Astrocyte (in vitro differentiated cells and primary cell): ENCODE data around the gene TNFSF10. TPM values are rescaled to one million over a fixed set of nuclear protein-coding genes. Genes with fewer than 3 reads are reported as not detected.

Experiments used
- DNase-seq: peaks from one replicate; pipeline ENCODE4 v3.0.0-alpha.2; 2010; ENCODE audit warnings: low read depth
- FAIRE-seq: peaks from 2 replicates; lab custom pipeline; 2011; peaks lifted over from hg19 to GRCh38; lab: Jason Lieb, UNC
- H2AFZ ChIP-seq: 2 replicates; pipeline ENCODE4 v1.6.0; 2012; ENCODE audit warnings: low read depth, low read length, inconsistent platforms
- H3K27ac ChIP-seq: 2 replicates; pipeline ENCODE4 v1.5.1; 2011; ENCODE audit warnings: low read depth, low read length, inconsistent platforms
- H3K27me3 ChIP-seq: 2 replicates; pipeline ENCODE4 v1.6.0; 2011; ENCODE audit warnings: low read length, inconsistent platforms; ENCODE audit not compliant: insufficient read depth
- H3K36me3 ChIP-seq: 2 replicates; pipeline ENCODE4 v1.5.1; 2011; ENCODE audit warnings: low read length, inconsistent platforms; ENCODE audit not compliant: insufficient read depth
- H3K4me1 ChIP-seq: 2 replicates; pipeline ENCODE4 v1.5.1; 2011; ENCODE audit warnings: low read length, inconsistent platforms; ENCODE audit not compliant: insufficient read depth
- H3K4me2 ChIP-seq: 2 replicates; pipeline ENCODE4 v1.6.0; 2012; ENCODE audit warnings: low read length, inconsistent platforms
- H3K4me3 ChIP-seq: 2 replicates; pipeline ENCODE4 v1.5.1; 2011; ENCODE audit warnings: low read depth, mild to moderate bottlenecking, low read length, inconsistent platforms; ENCODE audit not compliant: insufficient read depth
- H3K79me2 ChIP-seq: 2 replicates; pipeline ENCODE4 v1.6.0; 2012; ENCODE audit warnings: mild to moderate bottlenecking, low read length, inconsistent platforms; ENCODE audit not compliant: insufficient read depth
- H3K9ac ChIP-seq: 2 replicates; pipeline ENCODE4 v1.6.0; 2012; ENCODE audit warnings: mild to moderate bottlenecking, low read length, inconsistent platforms
- H3K9me3 ChIP-seq: 2 replicates; pipeline ENCODE4 v1.5.1; 2012; ENCODE audit warnings: low read depth, mild to moderate bottlenecking, low read length, inconsistent platforms; ENCODE audit not compliant: insufficient read depth
- H4K20me1 ChIP-seq: 2 replicates; pipeline ENCODE4 v1.6.0; 2012; ENCODE audit warnings: low read length, inconsistent platforms; ENCODE audit not compliant: insufficient read depth
- H3K27ac Mint-ChIP-seq: one replicate; pipeline ENCODE4 v1.8.0; 2021; ENCODE audit warnings: mild to moderate bottlenecking, mixed read lengths; ENCODE audit not compliant: unreplicated experiment
- H3K27me3 Mint-ChIP-seq: one replicate; pipeline ENCODE4 v1.8.0; 2021; ENCODE audit warnings: low read depth, mixed read lengths; ENCODE audit not compliant: unreplicated experiment
- H3K36me3 Mint-ChIP-seq: one replicate; pipeline ENCODE4 v1.8.0; 2021; ENCODE audit warnings: low read depth, mixed read lengths; ENCODE audit not compliant: unreplicated experiment
- H3K4me1 Mint-ChIP-seq: one replicate; pipeline ENCODE4 v1.8.0; 2021; ENCODE audit warnings: low read depth, mixed read lengths; ENCODE audit not compliant: unreplicated experiment
- H3K4me3 Mint-ChIP-seq: one replicate; pipeline ENCODE4 v1.8.0; 2021; ENCODE audit warnings: mild to moderate bottlenecking, moderate library complexity, mixed read lengths; ENCODE audit not compliant: unreplicated experiment
- H3K9me3 Mint-ChIP-seq: one replicate; pipeline ENCODE4 v1.8.0; 2021; ENCODE audit warnings: mild to moderate bottlenecking, mixed read lengths; ENCODE audit not compliant: unreplicated experiment
- EZH2 ChIP-seq: IDR thresholded peaks from 2 replicates; pipeline ENCODE4 v1.6.1; 2012; ENCODE audit warnings: mild to moderate bottlenecking, low read length, inconsistent platforms; ENCODE audit not compliant: insufficient read depth
- total RNA-seq: library from RNA; stranded (reverse); gene quantifications from 2 replicates; pipeline ENCODE4 v1.2.1, GENCODE V29; 2021
- TF ChIP-seq, protein P1 (sequence below): IDR thresholded peaks from 2 replicates; pipeline ENCODE4 v1.5.1; 2011; ENCODE audit warnings: low read depth, mild to moderate bottlenecking, inconsistent platforms, low read length, moderate library complexity; ENCODE audit not compliant: insufficient read depth

Gene TNFSF10
- total RNA-seq, 1 donor from 2014 or later, result 1.8 TPM

DNA sequence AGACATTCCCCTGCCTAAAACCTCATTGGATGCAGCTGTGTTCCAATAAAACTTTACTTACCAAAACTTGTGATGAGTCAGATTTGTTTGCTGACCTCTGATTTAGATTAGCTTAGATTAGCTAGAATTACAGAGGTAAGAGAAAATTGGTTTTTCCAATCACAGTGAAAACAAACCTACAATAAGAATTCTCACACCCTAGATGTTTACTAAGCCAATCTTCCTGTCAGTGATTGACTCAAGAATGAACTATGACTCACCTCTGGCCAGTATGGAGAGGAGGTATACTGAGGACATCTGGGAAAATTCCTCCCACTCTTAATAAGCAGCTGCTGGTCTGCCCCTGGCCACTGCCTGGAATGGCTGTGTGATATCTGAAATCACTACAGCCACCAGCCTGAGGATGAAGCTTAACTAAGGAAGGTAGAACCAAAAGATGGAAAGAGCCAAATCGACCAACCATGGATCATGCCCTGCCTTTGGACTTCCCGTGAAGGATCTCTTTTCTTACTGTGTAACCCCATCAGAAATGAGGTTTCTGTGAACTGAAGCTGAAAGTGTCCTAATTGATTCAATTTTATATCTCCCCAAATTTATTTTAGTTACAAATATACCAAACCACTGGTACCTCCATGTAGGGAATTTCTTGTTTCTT lies 55.9 kb downstream of the TNFSF10 start:
- Histone ChIP-seq H3K4me1 (peaks cover 9% of the 10 kb centered on the region), H3K27ac (no peak overlapping the region), H4K20me1 (no peaks in the 10 kb centered on the region), H3K27me3 (no peaks in the 10 kb centered on the region), H3K36me3 (no peaks in the 10 kb centered on the region), H3K4me3 (no peak overlapping the region), H3K9ac (no peak overlapping the region), H2AFZ (no peak overlapping the region), H3K4me2 (no peak overlapping the region), H3K9me3 (no peaks in the 10 kb centered on the region), H3K79me2 (no peaks in the 10 kb centered on the region)
- Mint-ChIP-seq H3K27ac (peak overlapping the region; percentile 68), H3K36me3 (no peaks in the 10 kb centered on the region), H3K4me1 (peaks cover 24% of the 10 kb centered on the region), H3K27me3 (no peaks in the 10 kb centered on the region), H3K4me3 (no peak overlapping the region), H3K9me3 (no peaks in the 10 kb centered on the region)
- FAIRE-seq, result peak; percentile 69
- TF ChIP-seq, protein P1, sequence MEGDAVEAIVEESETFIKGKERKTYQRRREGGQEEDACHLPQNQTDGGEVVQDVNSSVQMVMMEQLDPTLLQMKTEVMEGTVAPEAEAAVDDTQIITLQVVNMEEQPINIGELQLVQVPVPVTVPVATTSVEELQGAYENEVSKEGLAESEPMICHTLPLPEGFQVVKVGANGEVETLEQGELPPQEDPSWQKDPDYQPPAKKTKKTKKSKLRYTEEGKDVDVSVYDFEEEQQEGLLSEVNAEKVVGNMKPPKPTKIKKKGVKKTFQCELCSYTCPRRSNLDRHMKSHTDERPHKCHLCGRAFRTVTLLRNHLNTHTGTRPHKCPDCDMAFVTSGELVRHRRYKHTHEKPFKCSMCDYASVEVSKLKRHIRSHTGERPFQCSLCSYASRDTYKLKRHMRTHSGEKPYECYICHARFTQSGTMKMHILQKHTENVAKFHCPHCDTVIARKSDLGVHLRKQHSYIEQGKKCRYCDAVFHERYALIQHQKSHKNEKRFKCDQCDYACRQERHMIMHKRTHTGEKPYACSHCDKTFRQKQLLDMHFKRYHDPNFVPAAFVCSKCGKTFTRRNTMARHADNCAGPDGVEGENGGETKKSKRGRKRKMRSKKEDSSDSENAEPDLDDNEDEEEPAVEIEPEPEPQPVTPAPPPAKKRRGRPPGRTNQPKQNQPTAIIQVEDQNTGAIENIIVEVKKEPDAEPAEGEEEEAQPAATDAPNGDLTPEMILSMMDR, result no peak
- no peak for TF ChIP-seq EZH2
- peak; percentile 74 for DNase-seq

DNA sequence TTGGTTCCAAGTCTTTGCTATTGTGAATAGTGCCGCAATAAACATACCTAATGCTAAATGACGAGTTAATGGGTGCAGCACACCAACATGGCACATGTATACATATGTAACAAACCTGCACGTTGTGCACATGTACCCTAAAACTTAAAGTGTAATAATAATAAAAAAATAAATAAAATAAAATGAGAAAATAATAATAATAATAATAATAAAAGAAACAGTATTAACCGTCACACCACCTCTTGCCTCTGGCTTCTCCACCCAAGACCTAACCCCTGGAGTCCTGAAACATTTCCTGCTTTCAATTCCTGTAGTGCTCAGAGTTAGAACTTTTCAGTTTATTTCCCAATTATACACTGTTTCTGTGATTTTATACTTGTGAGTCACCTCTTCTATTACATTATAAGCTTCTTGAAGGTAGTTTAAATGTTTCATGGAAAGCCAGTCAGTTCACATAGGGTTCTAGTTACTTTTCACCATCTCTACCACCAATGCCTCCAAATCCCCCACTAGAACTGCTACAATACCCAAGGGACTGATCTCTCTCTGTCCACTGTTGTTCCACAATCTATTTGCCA lies 56.6 kb downstream of the TNFSF10 start:
- FAIRE-seq, result no peak
- H3K36me3 Mint-ChIP-seq, result no peaks in the 10 kb centered on the region
- TF ChIP-seq, protein P1, result no peak
- TF ChIP-seq EZH2, result no peak

DNA sequence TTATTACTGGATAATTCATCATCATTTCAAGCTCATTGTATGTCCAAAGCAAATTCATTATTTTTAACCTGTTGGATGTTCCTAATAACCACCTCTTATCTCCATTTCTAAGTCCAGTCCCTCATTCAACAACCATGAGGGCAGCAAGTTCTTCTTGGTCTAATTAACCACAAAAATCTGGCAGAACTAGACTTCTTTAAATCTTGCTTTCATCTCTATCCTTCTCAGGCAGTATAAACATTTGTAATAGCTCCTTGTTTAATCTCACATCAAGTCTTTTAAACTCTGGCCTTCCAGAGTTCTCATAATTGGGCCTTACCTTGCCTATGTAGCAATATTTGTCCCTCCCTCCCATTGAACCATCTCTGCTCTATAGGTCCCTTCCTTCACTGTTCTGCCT lies 57.9 kb downstream of the TNFSF10 start:
- no peak overlapping the region for H3K4me2 ChIP-seq
- no peaks in the 10 kb centered on the region for H3K79me2 ChIP-seq
- no peaks in the 10 kb centered on the region for H3K36me3 ChIP-seq
- H3K4me3 Mint-ChIP-seq, result no peak overlapping the region
- H3K4me1 ChIP-seq, result peaks cover 9% of the 10 kb centered on the region
- H3K9me3 ChIP-seq, result no peaks in the 10 kb centered on the region
- H2AFZ ChIP-seq, result no peak overlapping the region
- no peak for TF ChIP-seq EZH2
- TF ChIP-seq, protein P1, result no peak
- no peak for FAIRE-seq
- no peaks in the 10 kb centered on the region for H3K27me3 ChIP-seq
- DNase-seq, result peak; percentile 14
- no peak overlapping the region for H3K27ac ChIP-seq
- no peak overlapping the region for H3K4me3 ChIP-seq
- no peaks in the 10 kb centered on the region for H3K36me3 Mint-ChIP-seq
- no peaks in the 10 kb centered on the region for H3K27me3 Mint-ChIP-seq
- H3K4me1 Mint-ChIP-seq, result peaks cover 24% of the 10 kb centered on the region
- H3K27ac Mint-ChIP-seq, result no peak overlapping the region
- H3K9me3 Mint-ChIP-seq, result no peaks in the 10 kb centered on the region
- no peaks in the 10 kb centered on the region for H4K20me1 ChIP-seq
- H3K9ac ChIP-seq, result no peak overlapping the region

More for the DNA sequence above, 56.6 kb downstream of the TNFSF10 start:
- Histone ChIP-seq H2AFZ (no peak overlapping the region), H3K9ac (no peak overlapping the region), H3K27ac (no peak overlapping the region), H3K4me3 (no peak overlapping the region), H3K36me3 (no peaks in the 10 kb centered on the region), H3K4me2 (no peak overlapping the region), H4K20me1 (no peaks in the 10 kb centered on the region), H3K27me3 (no peaks in the 10 kb centered on the region), H3K4me1 (peaks cover 9% of the 10 kb centered on the region), H3K9me3 (no peaks in the 10 kb centered on the region), H3K79me2 (no peaks in the 10 kb centered on the region)
- no peaks in the 10 kb centered on the region for H3K27me3 Mint-ChIP-seq
- H3K9me3 Mint-ChIP-seq, result no peaks in the 10 kb centered on the region
- peaks cover 24% of the 10 kb centered on the region for H3K4me1 Mint-ChIP-seq
- DNase-seq, result no peak
- no peak overlapping the region for H3K4me3 Mint-ChIP-seq
- peak overlapping the region; percentile 68 for H3K27ac Mint-ChIP-seq
